Erythroblast (primary cell): ENCODE results near the gene MTNR1A.

ENCODE experiments used
- GATA1 ChIP-seq: IDR thresholded peaks from 2 replicates; pipeline ENCODE4 v1.6.1; 2011; ENCODE audit warnings: low read depth, mild to moderate bottlenecking, control low read depth, low read length, moderate library complexity
- POLR2A ChIP-seq: IDR thresholded peaks from 2 replicates; pipeline ENCODE4 v1.6.1; 2011; ENCODE audit warnings: mild to moderate bottlenecking, low read length

GRCh38 chr4:186592966-186593586 lies 37.7 kb upstream of the MTNR1A start:
- no peak for TF ChIP-seq POLR2A
- TF ChIP-seq GATA1: no peak
